ENCODE data around the gene PPFIBP1. TPM values are rescaled to one million over a fixed set of nuclear protein-coding genes. Genes with fewer than 3 reads are reported as not detected.
A peak's percentile ranks its signal among the peaks of the same experiment; 100 is the strongest.

PPFIBP1 gene
- total and polyA plus RNA-seq, 12 donors, result 9.6 to 123 (median 74.3) TPM

DNA sequence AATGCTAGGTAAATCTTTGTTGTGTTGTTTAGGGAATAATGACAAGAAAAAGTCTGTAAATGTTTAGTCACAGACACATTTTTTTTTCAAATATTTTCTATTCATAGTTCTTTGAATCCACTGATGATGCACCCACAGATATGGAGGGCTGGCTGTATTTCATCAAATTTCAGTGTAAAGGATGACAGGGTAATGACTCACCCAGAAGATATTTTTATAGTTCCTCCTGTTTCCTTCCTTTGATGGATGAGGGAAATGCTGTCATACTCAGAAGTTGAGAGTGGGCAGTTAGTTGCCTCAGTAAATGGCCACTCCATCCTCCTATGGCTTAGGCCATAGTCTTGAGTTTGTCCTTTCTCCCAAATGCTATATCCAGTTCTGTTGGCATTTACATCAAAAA lies 95.3 kb downstream of the PPFIBP1 start:
- Histone ChIP-seq H3K4me1 (replicated peaks in 1 of 2) (peaks cover 5 to 27% of the 10 kb centered on the region in 2 donors), H3K27ac (peak overlapping the region in 3 of 5 donors; percentile 0 to 67 (median 20)), H3K9me3 (replicated peaks in 1 of 3) (no peaks in the 10 kb centered on the region), H3K36me3 (replicated peaks in 1 of 2) (no peaks in the 10 kb centered on the region), H3K27me3 (no peaks in the 10 kb centered on the region), H3K4me3 (no peak overlapping the region)
- TF ChIP-seq CTCF (IDR thresholded peaks at IDR 0.05) (no peak), POLR2A (IDR thresholded peaks at IDR 0.05) (no peak)
- intact Hi-C loops (cut with DNase I), result no loop called here
- peak in 4 of 7 donors; percentile 21 to 44 (median 26) for DNase-seq

GRCh38 chr12:27620121-27620520 lies 96.1 kb downstream of the PPFIBP1 start:
- Histone ChIP-seq H3K4me3 (no peak overlapping the region), H3K4me1 (replicated peaks in 1 of 2) (peaks cover 5 to 27% of the 10 kb centered on the region in 2 donors), H3K9me3 (replicated peaks in 1 of 3) (no peaks in the 10 kb centered on the region), H3K27ac (no peak overlapping the region), H3K36me3 (replicated peaks in 1 of 2) (no peaks in the 10 kb centered on the region), H3K27me3 (no peaks in the 10 kb centered on the region)
- WGBS, 4 donors, result 91 to 98% (median 95%) methylated on average over 2 of the region's 2 CpGs
- DNase-seq, result no peak
- intact Hi-C loops (cut with DNase I), result loop anchor here in 1 of 2 donors (10.0 kb wide), 1 partner anchor 65 kb away; no protein-coding TSS in a partner anchor
- TF ChIP-seq POLR2A (IDR thresholded peaks at IDR 0.05) (no peak), CTCF (IDR thresholded peaks at IDR 0.05) (no peak)

DNA sequence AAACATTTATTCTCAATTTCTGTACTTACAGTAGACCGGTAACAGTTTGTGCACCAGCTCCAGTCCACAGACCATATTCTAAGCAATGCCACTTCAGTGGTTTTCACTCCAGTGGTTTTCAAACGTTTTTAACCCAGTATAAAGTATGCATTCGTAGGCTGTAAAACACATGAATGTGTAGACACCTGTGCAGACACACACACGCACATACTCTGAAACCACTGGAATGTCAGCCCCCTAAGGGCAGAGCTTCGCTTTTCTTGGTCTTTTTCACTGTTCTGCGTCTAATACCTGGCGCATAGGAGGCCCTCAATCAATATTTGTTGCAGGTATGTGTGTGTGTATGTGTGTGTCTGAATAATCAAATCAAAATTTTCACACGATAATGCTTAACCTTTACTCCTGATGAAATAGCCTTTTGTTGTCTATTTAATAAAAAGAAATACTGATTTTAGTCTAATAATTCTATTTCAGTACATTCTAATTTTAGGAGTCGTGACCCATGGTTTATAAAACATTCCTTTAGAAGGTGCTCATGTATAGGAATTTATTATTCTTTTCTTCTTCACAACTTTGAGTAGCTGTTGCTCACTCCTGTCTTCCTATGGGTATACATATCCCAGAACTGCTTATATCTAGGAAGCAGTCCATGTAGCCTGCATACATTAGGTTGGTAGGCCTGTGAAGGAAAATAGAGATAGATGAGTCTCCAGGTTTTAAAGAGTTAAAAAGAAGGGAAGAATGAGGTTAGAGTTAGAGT lies 98.6 kb downstream of the PPFIBP1 start:
- whole genome bisulfite sequencing, 4 donors, result 90 to 92% (median 92%) methylated on average over 9 of the region's 9 CpGs
- no peak for TF ChIP-seq POLR2A (IDR thresholded peaks at IDR 0.05)
- TF ChIP-seq CTCF (IDR thresholded peaks at IDR 0.05), result no peak
- Histone ChIP-seq H3K27ac (no peak overlapping the region), H3K27me3 (no peaks in the 10 kb centered on the region), H3K4me1 (replicated peaks in 1 of 2) (peaks cover 10 to 34% of the 10 kb centered on the region in 2 donors), H3K4me3 (no peak overlapping the region), H3K9me3 (replicated peaks in 1 of 3) (no peaks in the 10 kb centered on the region), H3K36me3 (replicated peaks in 1 of 2) (no peaks in the 10 kb centered on the region)
- intact Hi-C loops (cut with DNase I), result loop anchor here in 1 of 2 donors (10.0 kb wide), 1 partner anchor 68 kb away; no protein-coding TSS in a partner anchor
- DNase-seq, result no peak

DNA sequence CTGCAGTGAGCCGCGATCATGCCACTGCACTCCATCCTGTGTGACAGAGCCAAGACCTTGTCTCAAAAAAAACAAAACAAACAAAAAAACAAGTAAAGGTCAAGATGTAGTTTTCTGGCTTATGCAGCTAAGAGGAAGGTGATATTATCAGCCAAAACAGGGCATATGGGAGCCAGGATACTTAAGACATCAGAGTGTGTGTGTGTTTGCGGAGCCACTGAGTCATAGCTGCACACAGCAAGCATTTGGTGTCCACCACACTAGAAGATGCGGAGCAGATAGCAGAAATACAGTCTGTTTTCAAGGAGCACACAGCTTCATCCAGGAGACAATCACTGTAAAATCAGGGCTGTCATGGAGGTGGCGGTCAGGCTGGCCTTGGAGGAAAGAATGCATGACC lies 99.6 kb downstream of the PPFIBP1 start:
- no peak for TF ChIP-seq CTCF (IDR thresholded peaks at IDR 0.05)
- TF ChIP-seq POLR2A (IDR thresholded peaks at IDR 0.05), result no peak
- Histone ChIP-seq H3K4me1 (replicated peaks in 1 of 2) (peaks cover 20 to 39% of the 10 kb centered on the region in 2 donors), H3K27me3 (no peaks in the 10 kb centered on the region), H3K9me3 (replicated peaks in 1 of 3) (no peaks in the 10 kb centered on the region), H3K4me3 (no peak overlapping the region), H3K27ac (peak overlapping the region in 1 of 5 donors; percentile 52), H3K36me3 (replicated peaks in 1 of 2) (no peaks in the 10 kb centered on the region)
- intact Hi-C loops (cut with DNase I), result loop anchor here in 1 of 2 donors (10.0 kb wide), 1 partner anchor 69 kb away; no protein-coding TSS in a partner anchor
- WGBS, 4 donors, result 44 to 62% (median 53%) methylated on average over 5 of the region's 5 CpGs
- peak in 2 of 7 donors; percentile 13 to 16 for DNase-seq
